K562 (cell line): ENCODE results near the gene ST7. TPM values are rescaled to one million over a fixed set of nuclear protein-coding genes. Genes with fewer than 3 reads are reported as not detected.
A peak's percentile ranks its signal among the peaks of the same experiment; 100 is the strongest.

ENCODE experiments used
- ATAC-seq: fragments of 200-7000 bp; cut with Tn5 transposase; 3 replicates; pipeline ENCODE4 v1.9.1; 2020; ENCODE audit warnings: moderate library complexity
- BruUV-seq: library from RNA; stranded (reverse); fragments of 400-500 nt; replicated peaks from 2 replicates; lab custom pipeline; 2021; lab: Mats Ljungman, UMichigan
- CTCF ChIA-PET: fragments of 300-600 bp; formaldehyde crosslinking; extraction: SDS; loops from one replicate; lab custom pipeline; 2021; ENCODE audit warnings: low intra/inter-chr PET ratio; lab: Yijun Ruan, JAX
- POLR2A ChIA-PET: fragments of 300-600, 350-650 bp; sonication (Branson Sonifier 250); formaldehyde crosslinking; extraction: SDS; loops from one replicate; lab custom pipeline; 2021; ENCODE audit warnings: antibody characterized with exemption, inconsistent platforms; lab: Yijun Ruan, JAX
- DNase-seq, 4 experiments: peaks; one replicate each; pipeline versions ENCODE4 v3.0.0 to v3.0.0-alpha.2; 2011 to 2018; ENCODE audit warnings: low spot score in 3 of 4, mixed read lengths in 3 of 4; ENCODE audit errors: extremely low read depth in 1 of 4
- FAIRE-seq: peaks from 2 replicates; lab custom pipeline; 2011; peaks lifted over from hg19 to GRCh38; lab: Jason Lieb, UNC
- H2AFZ ChIP-seq: 2 replicates; pipeline ENCODE4 v1.6.0; 2011; ENCODE audit warnings: low read depth, low read length, control low read depth, inconsistent platforms
- H3K27ac ChIP-seq: fragments of 200-600 bp; 3 replicates; pipeline ENCODE4 v1.8.0; 2011; ENCODE audit warnings: low read depth, mild to moderate bottlenecking, control low read depth, inconsistent platforms, low read length, moderate library complexity, mixed read lengths; ENCODE audit errors: extremely low read depth
- H3K27me3 ChIP-seq, 2 experiments: fragments of 300-600 bp in 1 of 2; 2 replicates in 1 of 2; 3 replicates in 1 of 2; pipeline versions ENCODE4 v1.6.0 to v1.8.0; 2011; ENCODE audit warnings: inconsistent platforms in 2 of 2, low read length in 2 of 2, mild to moderate bottlenecking in 1 of 2, mixed read lengths in 1 of 2, moderate library complexity in 1 of 2; ENCODE audit not compliant: control insufficient read depth in 2 of 2, insufficient read depth in 2 of 2
- H3K36me3 ChIP-seq: fragments of 300-600 bp; 3 replicates; pipeline ENCODE4 v1.8.0; 2011; ENCODE audit warnings: mild to moderate bottlenecking, low read length, inconsistent platforms; ENCODE audit not compliant: control insufficient read depth, insufficient read depth
- H3K4me1 ChIP-seq, 2 experiments: fragments of 200-600 bp in 1 of 2; replicated peaks in 1 of 2; 2 replicates in 1 of 2; 3 replicates in 1 of 2; pipeline versions ENCODE4 v1.5.1 to v1.8.0; 2011; ENCODE audit warnings: inconsistent platforms in 2 of 2, low read length in 2 of 2, mild to moderate bottlenecking in 1 of 2, mixed read lengths in 1 of 2, moderate library complexity in 1 of 2; ENCODE audit not compliant: control insufficient read depth in 2 of 2, insufficient read depth in 2 of 2
- H3K4me2 ChIP-seq: 2 replicates; pipeline ENCODE4 v1.6.1; 2011; ENCODE audit warnings: low read length, control low read depth, inconsistent platforms, mixed read lengths; ENCODE audit not compliant: insufficient read depth
- H3K4me3 ChIP-seq: fragments of 200-600 bp; sonication (generic), shearing (Covaris generic); 2 replicates; pipeline ENCODE4 v1.5.1; 2016; ENCODE audit warnings: control low read depth, inconsistent platforms
- H3K79me2 ChIP-seq: fragments of 200-600 bp; 3 replicates; pipeline ENCODE4 v1.8.0; 2011; ENCODE audit warnings: low read length, inconsistent platforms; ENCODE audit not compliant: control insufficient read depth, insufficient read depth
- H3K9ac ChIP-seq, 2 experiments: 2 replicates each; pipeline versions ENCODE4 v1.6.0 to v1.6.1; 2011; ENCODE audit warnings: low read depth in 2 of 2, low read length in 2 of 2, control low read depth in 1 of 2, inconsistent platforms in 1 of 2, mild to moderate bottlenecking in 1 of 2, mixed read lengths in 1 of 2; ENCODE audit not compliant: insufficient read depth in 1 of 2
- H3K9me1 ChIP-seq: one replicate; pipeline ENCODE4 v1.6.0; 2011; ENCODE audit warnings: inconsistent platforms, mild to moderate bottlenecking, low read length, moderate library complexity; ENCODE audit not compliant: control insufficient read depth, insufficient read depth
- H3K9me3 ChIP-seq: replicated peaks from 2 replicates; pipeline ENCODE4 v1.5.1; 2011; ENCODE audit warnings: low read depth, low read length, inconsistent platforms; ENCODE audit not compliant: control insufficient read depth, insufficient read depth
- H4K20me1 ChIP-seq: replicated peaks from 2 replicates; pipeline ENCODE4 v1.6.1; 2011; ENCODE audit warnings: low read length, inconsistent platforms, mixed read lengths; ENCODE audit not compliant: control insufficient read depth, insufficient read depth
- ARID4B ChIP-seq: sonication (generic); formaldehyde crosslinking; IDR thresholded peaks from 2 replicates; pipeline ENCODE4 v1.8.0; 2022; ENCODE audit warnings: mild to moderate bottlenecking, missing genetic modification reagents
- ATF7 ChIP-seq: fragments of 450-650 bp; IDR thresholded peaks from 2 replicates; pipeline ENCODE4 v1.7.1; 2014; ENCODE audit warnings: mild to moderate bottlenecking, moderate library complexity
- CTCFL ChIP-seq: IDR thresholded peaks from 2 replicates; pipeline ENCODE4 v1.6.1; 2011; ENCODE audit warnings: borderline replicate concordance, low read depth, mild to moderate bottlenecking, moderate library complexity, low read length; ENCODE audit not compliant: insufficient read depth, poor library complexity, severe bottlenecking
- HMGXB4 ChIP-seq: sonication (generic); formaldehyde crosslinking; IDR thresholded peaks from 2 replicates; pipeline ENCODE4 v1.8.1; 2023; ENCODE audit warnings: mild to moderate bottlenecking, missing genetic modification reagents
- MYNN ChIP-seq, 2 experiments: sonication (generic); formaldehyde crosslinking in 1 of 2; IDR thresholded peaks; 2 replicates each; pipeline versions ENCODE4 v1.5.0 to v1.6.1; 2016 to 2020; ENCODE audit warnings: antibody characterized with exemption in 1 of 2, missing genetic modification reagents in 1 of 2
- ZC3H11A ChIP-seq: IDR thresholded peaks from 2 replicates; pipeline ENCODE4 v1.6.1; 2012; ENCODE audit warnings: low read depth, low read length, improper control_type of control experiment
- ZNF239 ChIP-seq: fragments of 250-450 bp; sonication (Bioruptor Pico); IDR thresholded peaks from 2 replicates; pipeline ENCODE4 v1.4.0; 2020; ENCODE audit warnings: mild to moderate bottlenecking
- ZNF395 ChIP-seq: fragments of 200-800 bp; sonication (Bioruptor generic); IDR thresholded peaks from 2 replicates; pipeline ENCODE4 v1.6.1; 2017; ENCODE audit warnings: missing genetic modification characterization, missing compliant biosample characterization
- ZNF584 ChIP-seq: fragments of 200-800 bp; sonication (Bioruptor generic); IDR thresholded peaks from 2 replicates; pipeline ENCODE4 v1.6.1; 2016; ENCODE audit warnings: low read depth, mild to moderate bottlenecking, missing genetic modification characterization, missing compliant biosample characterization
- WGBS: fragments of 100-300 bp; shearing (Covaris generic); methylation state at CpG from one replicate; pipeline ENCODE4 v1.1.6; 2016; ENCODE audit warnings: low coverage, mixed read lengths; ENCODE audit not compliant: insufficient coverage; ENCODE audit errors: missing lambda C conversion rate; 5-methylcytosine and 5-hydroxymethylcytosine counted together
- in situ Hi-C: fragments of 300-500 bp; cut with MboI; formaldehyde crosslinking; loops from 4 replicates; pipeline ENCODE4 v1.15.0; 2018; ENCODE audit warnings: inconsistent platforms, mixed read lengths
- intact Hi-C: fragments of 100-400 bp; cut with micrococcal nuclease; formaldehyde crosslinking; loops from 2 replicates; pipeline ENCODE4 v1.14.2; 2022
- polyA plus RNA-seq, 8 experiments: library from polyadenylated mRNA; depleted of rRNA in 4 of 8; stranded (reverse) in 5 of 8; unstranded in 3 of 8; fragments of >200 nt; fragmentation: Nextera tagmentation in 2 of 8; fragmentation: Illumina TruSeq in 1 of 8; extraction: Ambion mirVana in 2 of 8; extraction: Trizol in 1 of 8; gene quantifications; 2 replicates each; pipeline versions ENCODE4 v1.2.1 to v1.2.3, GENCODE V29; 2011 to 2014; ENCODE audit warnings: inconsistent platforms in 1 of 8, missing spikeins in 1 of 8
- total RNA-seq, 7 experiments: library from RNA; depleted of rRNA in 6 of 7; stranded (reverse); fragments of >200 nt in 6 of 7; fragmentation: Illumina TruSeq in 2 of 7; extraction: Trizol in 2 of 7; gene quantifications; 2 replicates each; pipeline versions ENCODE4 v1.2.1 to v1.2.3, GENCODE V29; 2011 to 2021; ENCODE audit warnings: low replicate concordance in 1 of 7

ST7 gene
- total and polyA plus RNA-seq, 9 of the 15 experiments (the other 6 are each of a cell fraction or from before 2014, with no cell fraction given) = 23.9 to 56.3 (median 36.9) TPM

GRCh38 chr7:117014099-117014656 lies 60.9 kb downstream of the ST7 start:
- ChIA-PET POLR2A (no interaction called here), CTCF (interaction anchor here (0.7 kb wide), 1 partner anchor 105 kb away, joined by 4 read pairs; no protein-coding TSS in a partner anchor)
- Histone ChIP-seq H3K9ac (peak overlapping the region in 1 of 2 experiments; percentile 77; a peak in 2 of 4 replicates), H3K9me3 (no peaks in the 10 kb centered on the region), H3K4me1 (peaks cover 13 to 67% of the 10 kb centered on the region in 2 experiments), H3K4me2 (peak overlapping the region; percentile 68), H3K27me3 (no peaks in the 10 kb centered on the region), H3K36me3 (peaks cover 7% of the 10 kb centered on the region; the same call in 1 of the 3 replicates), H4K20me1 (no peaks in the 10 kb centered on the region), H3K79me2 (peaks cover 89% of the 10 kb centered on the region), H3K9me1 (no peaks in the 10 kb centered on the region), H3K27ac (peak overlapping the region; percentile 85), H2AFZ (peak overlapping the region; percentile 77), H3K4me3 (peak overlapping the region; percentile 40; the same call in 1 of the 2 replicates)
- BruUV-seq = TSS peak; percentile 79
- in situ Hi-C loops = no loop called here
- DNase-seq (peak in 2 of 4 experiments; percentile 64), ATAC-seq (peak; percentile 36), FAIRE-seq (no peak)
- 2% methylated on average over 2 of the region's 2 CpGs for WGBS
- intact Hi-C loops = loop anchor here (2.0 to 10.0 kb wide), 3 partner anchors 59 to 799 kb away; partner anchors contain the start of gene TES
- TF ChIP-seq ZNF395 (peak; percentile 79), ZNF584 (CRISPR knock-in tag) (0 out of 2 replicates have a peak, but pooled peaks have one; percentile 52), MYNN (IDR thresholded peaks at IDR 0.05) (no peak), MYNN (CRISPR knock-in tag; IDR thresholded peaks at IDR 0.05) (no peak), ATF7 (peak; percentile 73; the same call in 1 of the 2 replicates), ARID4B (no peak), HMGXB4 (CRISPR knock-in tag) (no peak), ZC3H11A (no peak), CTCFL (no peak), ZNF239 (no peak)
